Upper lobe of left lung (tissue), 4 donors: ENCODE data around the gene KCNG4.

ENCODE experiments used
- CTCF ChIP-seq, 6 experiments: fragments of 450-650 bp in 4 of 6; fragments of 200-600 bp in 2 of 6; sonication (generic) in 2 of 6; IDR thresholded peaks; one replicate each; pipeline ENCODE4 v1.5.1; 2016 to 2019; ENCODE audit warnings: antibody characterized with exemption in 6 of 6
- EP300 ChIP-seq, 4 donors: sonication (generic); formaldehyde crosslinking; IDR thresholded peaks; one replicate each; pipeline ENCODE4 v1.5.1; 2017; ENCODE audit warnings: antibody characterized with exemption in 4 of 4, control low read depth in 2 of 4
- POLR2A ChIP-seq, 4 donors: fragments of 450-650 bp; IDR thresholded peaks; one replicate each; pipeline ENCODE4 v1.5.1; 2016 to 2017; ENCODE audit warnings: antibody characterized with exemption in 4 of 4, mild to moderate bottlenecking in 2 of 4

- no peak for TF ChIP-seq CTCF (IDR thresholded peaks at IDR 0.05)
- no peak for TF ChIP-seq POLR2A (IDR thresholded peaks at IDR 0.05)
- TF ChIP-seq EP300 (IDR thresholded peaks at IDR 0.05), result no peak
Measured at GRCh38 chr16:84236671-84237070, 3.1 kb downstream of the KCNG4 start.
